K562 (cell line): ENCODE measurements around the gene AGT. TPM values are rescaled to one million over a fixed set of nuclear protein-coding genes. Genes with fewer than 3 reads are reported as not detected.
"Not testable (repeated sequence)": the region's sequence is repeated elsewhere in the genome, so short reads cannot be mapped to it uniquely, and the experiment has no call there.

Experiments
- ATAC-seq: fragments of 200-7000 bp; cut with Tn5 transposase; 3 replicates; pipeline ENCODE4 v1.9.1; 2020; ENCODE audit warnings: moderate library complexity
- BruUV-seq: library from RNA; stranded (reverse); fragments of 400-500 nt; replicated peaks from 2 replicates; lab custom pipeline; 2021; lab: Mats Ljungman, UMichigan
- CTCF ChIA-PET: fragments of 300-600 bp; formaldehyde crosslinking; extraction: SDS; loops from one replicate; lab custom pipeline; 2021; ENCODE audit warnings: low intra/inter-chr PET ratio; lab: Yijun Ruan, JAX
- POLR2A ChIA-PET: fragments of 300-600, 350-650 bp; sonication (Branson Sonifier 250); formaldehyde crosslinking; extraction: SDS; loops from one replicate; lab custom pipeline; 2021; ENCODE audit warnings: antibody characterized with exemption, inconsistent platforms; lab: Yijun Ruan, JAX
- DNase-seq, 4 experiments: peaks; one replicate each; pipeline versions ENCODE4 v3.0.0 to v3.0.0-alpha.2; 2011 to 2018; ENCODE audit warnings: low spot score in 3 of 4, mixed read lengths in 3 of 4; ENCODE audit errors: extremely low read depth in 1 of 4
- FAIRE-seq: peaks from 2 replicates; lab custom pipeline; 2011; peaks lifted over from hg19 to GRCh38; lab: Jason Lieb, UNC
- H2AFZ ChIP-seq: 2 replicates; pipeline ENCODE4 v1.6.0; 2011; ENCODE audit warnings: low read depth, low read length, control low read depth, inconsistent platforms
- H3K27ac ChIP-seq: fragments of 200-600 bp; 3 replicates; pipeline ENCODE4 v1.8.0; 2011; ENCODE audit warnings: low read depth, mild to moderate bottlenecking, control low read depth, inconsistent platforms, low read length, moderate library complexity, mixed read lengths; ENCODE audit errors: extremely low read depth
- H3K27me3 ChIP-seq, 2 experiments: fragments of 300-600 bp in 1 of 2; 2 replicates in 1 of 2; 3 replicates in 1 of 2; pipeline versions ENCODE4 v1.6.0 to v1.8.0; 2011; ENCODE audit warnings: inconsistent platforms in 2 of 2, low read length in 2 of 2, mild to moderate bottlenecking in 1 of 2, mixed read lengths in 1 of 2, moderate library complexity in 1 of 2; ENCODE audit not compliant: control insufficient read depth in 2 of 2, insufficient read depth in 2 of 2
- H3K36me3 ChIP-seq: fragments of 300-600 bp; 3 replicates; pipeline ENCODE4 v1.8.0; 2011; ENCODE audit warnings: mild to moderate bottlenecking, low read length, inconsistent platforms; ENCODE audit not compliant: control insufficient read depth, insufficient read depth
- H3K4me1 ChIP-seq, 2 experiments: fragments of 200-600 bp in 1 of 2; replicated peaks in 1 of 2; 2 replicates in 1 of 2; 3 replicates in 1 of 2; pipeline versions ENCODE4 v1.5.1 to v1.8.0; 2011; ENCODE audit warnings: inconsistent platforms in 2 of 2, low read length in 2 of 2, mild to moderate bottlenecking in 1 of 2, mixed read lengths in 1 of 2, moderate library complexity in 1 of 2; ENCODE audit not compliant: control insufficient read depth in 2 of 2, insufficient read depth in 2 of 2
- H3K4me2 ChIP-seq: 2 replicates; pipeline ENCODE4 v1.6.1; 2011; ENCODE audit warnings: low read length, control low read depth, inconsistent platforms, mixed read lengths; ENCODE audit not compliant: insufficient read depth
- H3K4me3 ChIP-seq: fragments of 200-600 bp; sonication (generic), shearing (Covaris generic); 2 replicates; pipeline ENCODE4 v1.5.1; 2016; ENCODE audit warnings: control low read depth, inconsistent platforms
- H3K79me2 ChIP-seq: fragments of 200-600 bp; 3 replicates; pipeline ENCODE4 v1.8.0; 2011; ENCODE audit warnings: low read length, inconsistent platforms; ENCODE audit not compliant: control insufficient read depth, insufficient read depth
- H3K9ac ChIP-seq, 2 experiments: 2 replicates each; pipeline versions ENCODE4 v1.6.0 to v1.6.1; 2011; ENCODE audit warnings: low read depth in 2 of 2, low read length in 2 of 2, control low read depth in 1 of 2, inconsistent platforms in 1 of 2, mild to moderate bottlenecking in 1 of 2, mixed read lengths in 1 of 2; ENCODE audit not compliant: insufficient read depth in 1 of 2
- H3K9me1 ChIP-seq: one replicate; pipeline ENCODE4 v1.6.0; 2011; ENCODE audit warnings: inconsistent platforms, mild to moderate bottlenecking, low read length, moderate library complexity; ENCODE audit not compliant: control insufficient read depth, insufficient read depth
- H3K9me3 ChIP-seq: replicated peaks from 2 replicates; pipeline ENCODE4 v1.5.1; 2011; ENCODE audit warnings: low read depth, low read length, inconsistent platforms; ENCODE audit not compliant: control insufficient read depth, insufficient read depth
- H4K20me1 ChIP-seq: replicated peaks from 2 replicates; pipeline ENCODE4 v1.6.1; 2011; ENCODE audit warnings: low read length, inconsistent platforms, mixed read lengths; ENCODE audit not compliant: control insufficient read depth, insufficient read depth
- CEBPG ChIP-seq, 3 experiments: fragments of 200-800 bp in 1 of 3; sonication (Bioruptor generic) in 1 of 3; sonication (generic) in 1 of 3; formaldehyde crosslinking in 1 of 3; IDR thresholded peaks in 2 of 3; conservative IDR thresholded peaks in 1 of 3; 2 replicates each; pipeline versions ENCODE4 v1.6.1 to v1.8.0; 2016 to 2022; ENCODE audit warnings: missing compliant biosample characterization in 2 of 3, missing genetic modification characterization in 2 of 3, mild to moderate bottlenecking in 1 of 3, missing genetic modification reagents in 1 of 3
- HMBOX1 ChIP-seq: sonication (generic); IDR thresholded peaks from 2 replicates; pipeline ENCODE4 v1.6.1; 2016
- ZNF431 ChIP-seq: sonication (generic); formaldehyde crosslinking; IDR thresholded peaks from 2 replicates; pipeline ENCODE4 v1.8.0; 2022; ENCODE audit warnings: mild to moderate bottlenecking, missing genetic modification reagents
- ZNF449 ChIP-seq: fragments of 250-450 bp; sonication (Bioruptor Pico); IDR thresholded peaks from 2 replicates; pipeline ENCODE4 v1.8.0; 2022; ENCODE audit warnings: moderate library complexity, mild to moderate bottlenecking, inconsistent platforms
- WGBS: fragments of 100-300 bp; shearing (Covaris generic); methylation state at CpG from one replicate; pipeline ENCODE4 v1.1.6; 2016; ENCODE audit warnings: low coverage, mixed read lengths; ENCODE audit not compliant: insufficient coverage; ENCODE audit errors: missing lambda C conversion rate; 5-methylcytosine and 5-hydroxymethylcytosine counted together
- in situ Hi-C: fragments of 300-500 bp; cut with MboI; formaldehyde crosslinking; loops from 4 replicates; pipeline ENCODE4 v1.15.0; 2018; ENCODE audit warnings: inconsistent platforms, mixed read lengths
- intact Hi-C: fragments of 100-400 bp; cut with micrococcal nuclease; formaldehyde crosslinking; loops from 2 replicates; pipeline ENCODE4 v1.14.2; 2022
- polyA plus RNA-seq, 8 experiments: library from polyadenylated mRNA; depleted of rRNA in 4 of 8; stranded (reverse) in 5 of 8; unstranded in 3 of 8; fragments of >200 nt; fragmentation: Nextera tagmentation in 2 of 8; fragmentation: Illumina TruSeq in 1 of 8; extraction: Ambion mirVana in 2 of 8; extraction: Trizol in 1 of 8; gene quantifications; 2 replicates each; pipeline versions ENCODE4 v1.2.1 to v1.2.3, GENCODE V29; 2011 to 2014; ENCODE audit warnings: inconsistent platforms in 1 of 8, missing spikeins in 1 of 8
- total RNA-seq, 7 experiments: library from RNA; depleted of rRNA in 6 of 7; stranded (reverse); fragments of >200 nt in 6 of 7; fragmentation: Illumina TruSeq in 2 of 7; extraction: Trizol in 2 of 7; gene quantifications; 2 replicates each; pipeline versions ENCODE4 v1.2.1 to v1.2.3, GENCODE V29; 2011 to 2021; ENCODE audit warnings: low replicate concordance in 1 of 7

Gene AGT
- total and polyA plus RNA-seq, 9 of the 15 experiments (the other 6 are each of a cell fraction or from before 2014, with no cell fraction given) = 0.40 TPM; not detected in 8

GRCh38 chr1:230716453-230716852 is 2.5 kb upstream of the AGT start:
- H3K9me1 ChIP-seq, intact Hi-C loops, H3K9me3 ChIP-seq, H3K79me2 ChIP-seq, H3K9ac ChIP-seq, in situ Hi-C loops, H3K4me1 ChIP-seq, H2AFZ ChIP-seq, H3K27ac ChIP-seq, CTCF ChIA-PET, H4K20me1 ChIP-seq, H3K36me3 ChIP-seq, ATAC-seq, BruUV-seq, H3K4me2 ChIP-seq, DNase-seq, H3K4me3 ChIP-seq, FAIRE-seq: not testable (repeated sequence)
- WGBS = 0% methylated on average over 3 of the region's 3 CpGs
- peak; percentile 60 for TF ChIP-seq ZNF431 (CRISPR knock-in tag)
- peaks cover 36 to 37% of the 10 kb centered on the region in 2 experiments for H3K27me3 ChIP-seq
- POLR2A ChIA-PET = interaction anchor here (0.6 kb wide), 1 partner anchor 215 kb away, joined by 4 read pairs; no protein-coding TSS in a partner anchor

GRCh38 chr1:230715510-230715909 is 1.6 kb upstream of the AGT start:
- no peaks in the 10 kb centered on the region for H3K9me1 ChIP-seq
- ATAC-seq (no peak), FAIRE-seq (no peak), DNase-seq (no peak)
- no peaks in the 10 kb centered on the region for H3K9me3 ChIP-seq
- POLR2A ChIA-PET = no interaction called here
- no peak overlapping the region for H3K27ac ChIP-seq
- no peak overlapping the region for H2AFZ ChIP-seq
- no peaks in the 10 kb centered on the region for H3K4me1 ChIP-seq
- TF ChIP-seq ZNF449 = no peak
- peak; percentile 68; the same call in 1 of the 2 replicates for TF ChIP-seq HMBOX1
- TF ChIP-seq CEBPG (CRISPR knock-in tag; IDR thresholded peaks at IDR 0.05) = no peak
- TF ChIP-seq CEBPG (tag; conservative IDR thresholded peaks at IDR 0.05 in 1 of 2, IDR thresholded peaks at IDR 0.05 in 1 of 2) = 0 out of 4 replicates have a peak, but pooled peaks of 1 of the 2 experiments have one; percentile 16
- CTCF ChIA-PET = no interaction called here
- no peaks in the 10 kb centered on the region for H3K79me2 ChIP-seq
- intact Hi-C loops (no loop called here), in situ Hi-C loops (no loop called here)
- H3K4me3 ChIP-seq = no peak overlapping the region
- H3K27me3 ChIP-seq = peaks cover 33 to 47% of the 10 kb centered on the region in 2 experiments
- H4K20me1 ChIP-seq = no peaks in the 10 kb centered on the region; the same call in 1 of the 2 replicates
- H3K4me2 ChIP-seq = no peak overlapping the region
- WGBS = 2% methylated on average over 3 of the region's 3 CpGs
- H3K36me3 ChIP-seq = no peaks in the 10 kb centered on the region
- no TSS peak for BruUV-seq
- no peak overlapping the region for H3K9ac ChIP-seq
